Measurements from ENCODE around the gene JMJD6. TPM values are rescaled to one million over a fixed set of nuclear protein-coding genes. Genes with fewer than 3 reads are reported as not detected.
"Not testable (repeated sequence)": the region's sequence is repeated elsewhere in the genome, so short reads cannot be mapped to it uniquely, and the experiment has no call there.

The JMJD6 gene
- total and polyA plus RNA-seq, 9 of the 15 experiments (the other 6 are each of a cell fraction or from before 2014, with no cell fraction given) = 2.5 to 52.3 (median 36.3) TPM

DNA sequence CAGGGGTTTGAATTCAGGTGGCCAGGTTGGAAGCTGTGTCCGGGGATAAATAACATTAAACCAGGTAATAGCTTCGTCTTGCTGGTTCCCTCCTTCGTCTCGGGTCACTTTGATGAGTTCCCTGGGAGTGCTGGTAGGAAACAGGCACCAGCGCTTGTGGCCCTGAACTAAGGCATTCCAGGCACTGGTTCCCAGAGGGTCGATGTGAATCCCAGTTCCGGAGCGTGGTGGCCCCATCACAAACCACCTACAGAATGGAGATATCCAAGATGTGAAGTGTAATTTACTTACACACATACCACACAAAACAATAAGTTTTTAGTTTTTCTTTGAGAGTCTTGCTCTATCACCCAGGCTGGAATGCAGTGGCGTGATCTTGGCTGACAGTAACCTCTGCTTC is 2.6 kb downstream of the JMJD6 start:
- Histone ChIP-seq H3K27ac (ENCODE audit: extremely low read depth, low read depth, low read length) (no peak overlapping the region), H3K4me2 (ENCODE audit: insufficient read depth, low read length) (no peak overlapping the region), H3K9me1 (ENCODE audit: control insufficient read depth, insufficient read depth, low read length) (no peaks in the 10 kb centered on the region), H3K36me3 (ENCODE audit: control insufficient read depth, insufficient read depth, low read length) (peaks cover 61% of the 10 kb centered on the region), H3K9me3 (replicated peaks; ENCODE audit: control insufficient read depth, insufficient read depth, low read depth, low read length) (no peaks in the 10 kb centered on the region; the same call in 1 of the 2 replicates), H3K4me1 (replicated peaks in 1 of 2; ENCODE audit: control insufficient read depth in 2 of 2, insufficient read depth in 2 of 2, low read length in 2 of 2) (peaks cover 12 to 40% of the 10 kb centered on the region in 2 experiments; a peak in 4 of 5 replicates), H3K4me3 (no peak overlapping the region), H3K79me2 (ENCODE audit: control insufficient read depth, insufficient read depth, low read length) (peaks cover 63% of the 10 kb centered on the region), H4K20me1 (replicated peaks; ENCODE audit: control insufficient read depth, insufficient read depth, low read length) (peaks cover 11% of the 10 kb centered on the region; the same call in 1 of the 2 replicates), H3K27me3 (ENCODE audit: control insufficient read depth in 2 of 2, insufficient read depth in 2 of 2, low read length in 2 of 2) (no peaks in the 10 kb centered on the region), H2AFZ (ENCODE audit: low read depth, low read length) (no peak overlapping the region), H3K9ac (ENCODE audit: insufficient read depth in 1 of 2, low read depth in 2 of 2, low read length in 2 of 2) (no peak overlapping the region)
- DNase-seq (ENCODE audit: extremely low read depth in 1 of 4, low spot score in 3 of 4) (no peak), ATAC-seq (no peak), FAIRE-seq (no peak)
- no TSS peak for BruUV-seq (replicated peaks)
- WGBS (ENCODE audit: insufficient coverage, low coverage, missing lambda C conversion rate) = over 99% methylated on average over 8 of the region's 9 CpGs
- POLR2A ChIA-PET = interaction anchor here (0.7 to 5.0 kb wide), 3 partner anchors 11 to 509 kb away, joined by 3 to 35 read pairs (median 4); partner anchors contain the start of gene MXRA7
- no peak for TF ChIP-seq ASH1L (IDR thresholded peaks at IDR 0.05; ENCODE audit: borderline replicate concordance, low read depth, partially characterized antibody)
- TF ChIP-seq, protein P1, sequence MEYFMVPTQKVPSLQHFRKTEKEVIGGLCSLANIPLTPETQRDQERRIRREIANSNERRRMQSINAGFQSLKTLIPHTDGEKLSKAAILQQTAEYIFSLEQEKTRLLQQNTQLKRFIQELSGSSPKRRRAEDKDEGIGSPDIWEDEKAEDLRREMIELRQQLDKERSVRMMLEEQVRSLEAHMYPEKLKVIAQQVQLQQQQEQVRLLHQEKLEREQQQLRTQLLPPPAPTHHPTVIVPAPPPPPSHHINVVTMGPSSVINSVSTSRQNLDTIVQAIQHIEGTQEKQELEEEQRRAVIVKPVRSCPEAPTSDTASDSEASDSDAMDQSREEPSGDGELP (CRISPR knock-in tag; IDR thresholded peaks at IDR 0.05; ENCODE audit: borderline replicate concordance) = 0 out of 2 replicates have a peak, but pooled peaks have one; percentile 11
- in situ Hi-C loops (cut with MboI) (no loop called here), intact Hi-C loops (cut with micrococcal nuclease) (no loop called here)
- CTCF ChIA-PET (ENCODE audit: low intra/inter-chr PET ratio) = no interaction called here

DNA sequence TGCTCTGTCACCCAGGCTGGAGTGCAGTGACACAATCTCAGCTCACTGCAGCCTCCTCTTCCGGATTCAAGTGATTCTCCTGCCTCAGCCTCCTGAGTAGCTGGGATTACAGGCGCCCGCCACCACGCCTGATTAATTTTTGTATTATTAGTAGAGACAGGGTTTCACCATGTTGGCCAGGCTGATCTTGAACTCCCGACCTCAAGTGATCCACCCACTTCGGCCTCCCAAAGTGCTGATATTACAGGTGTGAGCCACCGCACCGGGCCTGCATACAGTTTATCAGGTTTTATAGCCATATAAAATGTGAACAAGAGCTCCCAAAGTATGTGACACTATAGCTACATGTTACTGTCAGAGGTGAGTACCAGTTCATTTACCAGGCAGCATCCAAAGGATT is 3.4 kb downstream of the JMJD6 start:
- POLR2A ChIA-PET = interaction anchor here (0.7 to 1.3 kb wide), 3 partner anchors 9 to 510 kb away, joined by 3 to 4 read pairs (median 4); no protein-coding TSS in a partner anchor
- ATAC-seq; in situ Hi-C loops (cut with MboI): not testable (repeated sequence)

More for the DNA sequence above, 3.4 kb downstream of the JMJD6 start:
- H3K36me3 ChIP-seq (ENCODE audit: control insufficient read depth, insufficient read depth, low read length) = peaks cover 69% of the 10 kb centered on the region
- FAIRE-seq; CTCF ChIA-PET (ENCODE audit: low intra/inter-chr PET ratio); BruUV-seq (replicated peaks); H3K9me3 ChIP-seq (replicated peaks; ENCODE audit: control insufficient read depth, insufficient read depth, low read depth, low read length); H2AFZ ChIP-seq (ENCODE audit: low read depth, low read length); DNase-seq (ENCODE audit: extremely low read depth in 1 of 4, low spot score in 3 of 4); H3K27me3 ChIP-seq (ENCODE audit: control insufficient read depth in 2 of 2, insufficient read depth in 2 of 2, low read length in 2 of 2); H4K20me1 ChIP-seq (replicated peaks; ENCODE audit: control insufficient read depth, insufficient read depth, low read length); intact Hi-C loops (cut with micrococcal nuclease); H3K9me1 ChIP-seq (ENCODE audit: control insufficient read depth, insufficient read depth, low read length); H3K9ac ChIP-seq (ENCODE audit: insufficient read depth in 1 of 2, low read depth in 2 of 2, low read length in 2 of 2); H3K4me2 ChIP-seq (ENCODE audit: insufficient read depth, low read length); H3K4me3 ChIP-seq; H3K27ac ChIP-seq (ENCODE audit: extremely low read depth, low read depth, low read length): not testable (repeated sequence)
- H3K4me1 ChIP-seq (replicated peaks in 1 of 2; ENCODE audit: control insufficient read depth in 2 of 2, insufficient read depth in 2 of 2, low read length in 2 of 2) = peaks cover 11 to 39% of the 10 kb centered on the region in 2 experiments; a peak in 4 of 5 replicates
- TF ChIP-seq ZNF143 (CRISPR knock-in tag; IDR thresholded peaks at IDR 0.05) = 0 out of 2 replicates have a peak, but pooled peaks have one; percentile 4
- 98% methylated on average over 8 of the region's 8 CpGs for WGBS (ENCODE audit: insufficient coverage, low coverage, missing lambda C conversion rate)
- peaks cover 60% of the 10 kb centered on the region for H3K79me2 ChIP-seq (ENCODE audit: control insufficient read depth, insufficient read depth, low read length)
